HG02759 (cell line): ENCODE measurements around the gene GALNT11.
"Not testable (repeated sequence)": the region's sequence is repeated elsewhere in the genome, so short reads cannot be mapped to it uniquely, and the experiment has no call there.

Experiments used
- ATAC-seq: cut with Tn5 transposase; IDR thresholded peaks from one replicate; pipeline ENCODE4 v1.9.1; 2021; ENCODE audit warnings: mild to moderate bottlenecking, moderate library complexity; ENCODE audit not compliant: unreplicated experiment

GALNT11 gene

DNA sequence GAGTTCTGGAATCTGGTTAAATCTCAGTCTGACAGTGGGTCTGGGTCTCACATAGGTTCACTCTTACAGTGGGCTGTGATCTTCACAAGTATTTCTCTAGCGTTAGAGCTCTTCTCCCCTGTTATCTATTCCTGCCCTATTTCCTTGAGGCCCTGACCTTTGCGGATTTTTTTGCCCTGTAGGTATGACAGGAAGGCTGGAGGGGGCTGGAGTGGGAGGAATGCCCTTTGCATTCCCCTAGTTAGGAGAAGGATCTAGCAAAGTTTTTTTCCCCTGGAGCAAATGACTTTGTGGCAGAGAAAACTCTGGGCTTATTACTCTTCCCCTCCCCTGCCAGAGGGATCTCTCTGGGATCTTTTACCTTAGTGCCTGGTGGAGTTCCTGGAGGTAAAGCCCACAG, 49.2 kb downstream of the GALNT11 start:
- no peak for ATAC-seq

DNA sequence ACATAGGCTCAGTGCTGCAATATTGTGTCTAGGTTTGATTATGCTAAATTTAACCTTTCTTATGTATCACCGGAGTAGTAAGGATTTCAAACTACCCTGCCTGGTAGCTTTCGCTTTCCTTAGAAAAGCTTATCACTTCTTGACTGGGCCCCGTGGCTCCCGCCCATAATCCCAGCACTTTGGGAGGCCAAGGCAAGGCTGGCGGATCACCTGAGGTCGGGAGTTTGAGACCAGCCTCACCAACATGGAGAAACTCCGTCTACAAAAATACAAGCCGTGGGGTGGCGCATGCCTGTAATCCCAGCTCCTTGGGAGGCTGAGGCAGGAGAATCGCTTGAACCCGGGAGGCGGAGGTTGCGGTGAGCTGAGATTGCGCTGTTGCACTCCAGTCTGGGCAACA, 49.9 kb downstream of the GALNT11 start:
- ATAC-seq = not testable (repeated sequence)

DNA sequence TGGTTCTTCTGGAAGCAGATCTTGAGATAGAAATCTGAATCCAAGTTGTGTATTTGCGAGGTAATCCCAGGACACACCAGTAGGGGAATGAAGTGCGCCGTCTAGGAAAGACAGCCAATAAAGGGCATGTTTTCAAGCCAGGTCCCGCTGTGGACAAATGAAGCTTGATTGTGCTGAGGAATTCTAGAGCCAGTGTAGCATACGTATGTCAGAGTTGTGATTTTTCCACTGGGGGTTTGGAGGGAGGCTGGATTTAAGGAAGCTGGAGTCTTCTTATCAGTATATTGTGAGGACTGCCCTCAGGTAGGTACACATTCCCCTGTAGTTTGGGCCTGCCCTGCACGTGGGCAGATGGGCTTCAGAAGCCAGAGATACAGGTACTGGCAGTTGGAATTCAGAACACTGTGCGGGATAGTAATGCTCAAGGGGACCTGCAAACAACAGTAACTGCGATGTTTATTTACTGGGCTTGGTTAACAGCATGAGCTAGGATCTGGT, 50.9 kb downstream of the GALNT11 start:
- ATAC-seq = no peak

DNA sequence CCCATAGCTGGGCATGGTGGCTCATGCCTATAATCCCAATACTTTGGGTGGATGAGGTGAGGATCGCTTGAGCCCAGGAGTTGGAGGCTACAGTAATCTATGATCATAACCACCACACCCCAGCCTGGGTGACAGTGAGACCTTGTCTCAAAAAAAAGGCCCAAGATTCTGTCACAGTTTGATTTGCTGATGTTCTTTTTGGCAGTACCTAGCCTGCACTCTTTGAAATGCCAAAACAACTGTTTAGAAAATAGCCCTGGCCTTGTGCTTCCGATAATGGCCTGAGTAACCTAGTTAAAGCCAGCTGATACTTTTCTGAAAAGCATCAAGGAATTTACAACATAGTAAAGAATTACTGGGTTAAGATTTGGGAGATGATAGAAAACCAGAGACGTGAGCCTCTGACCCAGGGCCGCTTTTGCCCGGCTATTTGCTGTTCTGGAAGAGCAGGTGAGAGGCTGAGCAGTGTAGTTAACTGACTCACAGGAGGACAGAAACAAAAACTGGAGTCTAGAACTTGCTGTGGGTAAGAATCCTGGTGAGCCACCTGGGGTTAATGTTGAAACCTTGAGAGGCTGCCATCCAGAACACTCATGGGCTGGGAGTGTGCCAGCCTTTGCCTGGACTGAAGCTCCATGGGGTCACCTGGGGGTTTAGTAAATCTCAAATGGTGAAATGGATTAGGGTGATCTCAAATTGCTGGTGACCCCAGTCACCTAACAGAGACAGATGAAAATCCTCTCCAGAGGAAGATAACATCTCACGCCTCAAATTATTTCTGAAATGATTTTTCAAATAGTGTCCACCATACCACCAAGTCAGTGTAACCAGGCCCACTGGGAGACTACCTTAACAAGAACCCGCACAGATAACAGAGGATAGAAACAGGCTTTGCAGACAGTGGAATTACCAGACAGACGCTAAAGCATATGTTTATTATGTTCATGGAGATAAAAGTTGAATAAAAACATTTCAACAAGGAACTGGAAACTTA, 51.8 kb downstream of the GALNT11 start:
- no peak for ATAC-seq

DNA sequence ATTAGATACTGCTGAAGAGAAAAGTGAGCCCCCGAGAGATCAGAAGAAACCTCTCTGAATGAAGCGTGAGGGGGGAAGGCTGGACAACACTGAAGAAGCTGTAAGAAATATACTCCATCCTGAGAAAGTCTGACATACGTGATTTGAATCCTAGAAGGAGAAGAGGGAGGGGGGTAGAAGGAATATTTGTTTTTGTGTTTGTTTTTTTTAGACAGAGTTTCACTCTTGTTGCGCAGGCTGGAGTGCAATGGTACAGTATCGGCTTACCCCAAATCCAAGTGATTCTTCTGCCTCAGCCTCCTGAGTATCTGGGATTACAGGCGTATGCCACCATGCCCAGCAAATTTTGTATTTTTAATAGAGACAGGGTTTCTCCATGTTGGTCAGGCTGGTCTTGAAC, 52.6 kb downstream of the GALNT11 start:
- no peak for ATAC-seq

DNA sequence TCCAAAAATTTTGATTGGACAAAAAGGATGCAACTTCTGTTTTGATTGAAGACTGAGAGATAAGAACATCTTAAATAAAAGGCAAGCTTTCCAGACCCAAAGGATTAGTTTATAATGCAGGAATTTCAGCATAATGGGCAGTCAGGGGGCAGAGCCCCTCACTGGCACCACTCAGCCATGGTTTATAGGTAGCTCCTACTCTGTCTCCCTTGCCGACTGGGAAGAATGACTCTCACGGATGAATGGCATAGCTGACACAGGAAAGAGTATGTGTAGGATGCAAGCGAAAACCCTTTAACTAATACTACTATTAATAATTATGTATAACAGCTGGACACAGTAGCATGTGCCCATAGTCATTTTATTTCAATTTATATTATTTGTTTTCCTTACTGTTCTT, 53.3 kb downstream of the GALNT11 start:
- ATAC-seq = no peak

- ATAC-seq = no peak
Observed at GRCh38 chr7:152081088-152081487, 55.6 kb downstream of the GALNT11 start.

DNA sequence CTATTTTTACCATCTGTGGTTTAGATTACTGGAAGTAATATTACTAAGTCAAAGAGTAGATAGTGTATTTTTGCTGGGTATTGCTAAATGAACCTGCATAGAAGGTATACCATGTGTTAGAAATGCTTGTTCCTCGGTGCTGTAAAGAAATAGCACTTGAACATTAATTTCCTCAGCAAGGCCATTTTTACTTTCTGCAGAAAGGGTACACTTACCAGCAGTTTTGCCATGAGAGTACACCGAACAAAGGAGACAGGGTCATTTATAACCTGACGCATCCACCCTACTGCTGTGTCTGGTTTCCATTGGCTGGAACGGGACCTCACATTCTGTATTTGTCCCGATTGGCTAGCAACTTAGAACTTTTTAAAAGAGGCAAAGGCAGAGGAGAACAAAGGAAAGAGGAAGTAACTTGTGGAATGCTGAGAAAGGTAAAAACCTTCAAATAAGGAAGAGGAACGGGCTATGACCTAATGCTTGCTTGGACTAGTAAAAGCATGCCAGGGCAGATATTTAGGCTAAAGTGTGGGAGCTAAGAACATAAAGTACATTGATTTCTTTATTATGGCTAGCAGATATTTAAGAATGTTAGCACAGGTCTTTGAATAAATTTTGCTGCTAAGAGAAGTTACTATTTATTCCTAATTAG, 56.7 kb downstream of the GALNT11 start:
- ATAC-seq = not testable (repeated sequence)

GRCh38 chr7:152085131-152085530, 59.7 kb downstream of the GALNT11 start:
- ATAC-seq = no peak

DNA sequence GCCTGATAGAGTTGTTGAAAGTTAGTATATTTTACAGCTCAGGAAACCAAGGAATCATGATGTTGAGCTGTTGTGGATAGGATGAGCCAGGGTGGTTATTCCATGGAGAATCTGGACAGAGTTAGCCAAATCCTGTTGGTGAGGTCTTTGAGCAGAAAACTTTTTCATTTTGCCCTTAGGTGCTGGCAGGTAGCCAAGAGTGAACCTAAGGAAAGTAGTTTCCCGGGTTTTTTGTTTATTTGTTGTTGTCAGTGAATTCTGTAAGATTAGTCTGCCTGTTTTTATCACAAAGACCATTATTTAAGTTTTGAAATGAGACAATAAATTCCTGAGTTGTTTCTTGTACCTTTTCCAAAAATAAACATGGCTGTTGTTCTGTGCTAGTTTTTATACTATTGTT, 61.0 kb downstream of the GALNT11 start:
- ATAC-seq = no peak

DNA sequence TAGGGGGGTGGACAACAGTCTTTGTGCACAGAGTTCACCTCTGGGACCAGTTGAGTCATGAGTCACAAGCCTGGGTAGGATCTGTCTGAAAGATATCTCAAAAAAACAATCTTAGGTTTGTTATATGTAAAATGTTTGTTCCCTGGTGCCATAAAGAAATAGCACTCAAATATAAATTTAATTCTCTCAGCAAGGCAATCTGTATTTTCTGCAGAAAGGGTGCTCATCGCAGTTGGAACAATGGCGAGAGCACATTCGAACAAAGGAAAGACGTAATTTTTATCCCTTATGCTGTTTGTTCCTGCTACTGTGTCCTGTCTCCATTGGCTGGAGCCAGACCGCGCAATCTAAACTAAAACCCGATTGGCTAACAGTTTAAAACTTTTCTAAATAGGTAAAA, 63.7 kb downstream of the GALNT11 start:
- no peak for ATAC-seq

DNA sequence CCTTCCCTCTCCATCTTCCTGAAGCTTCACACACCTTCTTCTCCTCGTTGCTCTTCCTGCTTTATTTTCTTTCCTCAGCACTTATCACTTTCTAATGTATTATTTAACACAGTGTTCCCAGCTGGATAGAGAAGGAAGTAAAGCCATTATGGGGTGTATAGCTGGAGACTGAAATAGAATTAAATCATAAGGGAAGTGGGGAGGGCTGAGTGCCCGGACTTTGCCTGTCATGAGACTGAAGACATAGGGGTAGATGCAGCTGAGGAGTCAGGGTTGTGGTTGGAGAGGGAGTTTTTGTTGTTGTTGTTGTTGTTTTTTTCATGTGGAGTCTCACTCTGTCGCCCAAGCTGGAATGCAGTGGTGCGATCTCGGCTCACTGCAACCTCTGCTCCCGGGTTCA, 65.3 kb downstream of the GALNT11 start:
- ATAC-seq = no peak

DNA sequence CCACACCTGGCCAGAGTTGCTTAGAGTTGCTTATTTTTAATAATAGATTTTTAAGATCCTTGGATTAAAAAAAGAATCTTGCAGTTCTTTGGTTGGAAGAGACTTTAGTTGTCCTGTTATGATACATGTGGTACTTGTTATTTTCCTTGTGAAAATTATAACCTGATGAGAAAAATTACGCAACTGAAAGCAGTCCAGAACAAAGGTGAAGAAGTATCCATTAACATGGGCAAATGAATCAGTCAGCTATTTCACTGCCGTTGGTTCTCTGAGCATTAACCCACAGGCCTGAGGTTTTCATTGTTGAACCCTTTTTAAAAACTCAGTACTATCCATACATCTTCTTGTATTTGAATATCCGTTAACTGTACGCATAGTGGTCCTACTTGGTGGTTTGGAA, 68.2 kb downstream of the GALNT11 start:
- ATAC-seq = no peak

DNA sequence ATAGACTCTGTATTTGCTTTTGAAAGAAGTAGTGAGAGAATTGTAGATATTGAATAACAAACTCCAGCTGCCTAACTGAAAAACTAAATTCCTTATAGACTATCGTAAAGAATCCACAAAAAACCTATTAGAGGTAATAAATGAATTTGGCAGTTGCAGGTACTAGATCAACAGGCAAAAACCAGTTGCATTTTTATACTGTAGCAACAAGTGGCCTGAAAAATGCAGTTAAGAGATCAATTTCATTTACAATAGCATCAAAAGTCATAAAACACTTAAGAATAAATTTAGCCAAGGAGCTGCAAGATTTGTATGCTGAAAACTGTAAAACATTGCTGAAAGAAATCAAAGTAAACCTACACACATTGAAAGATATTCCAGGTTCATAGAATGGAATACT, 70.3 kb downstream of the GALNT11 start:
- no peak for ATAC-seq

GRCh38 chr7:152097330-152097729, 71.9 kb downstream of the GALNT11 start:
- no peak for ATAC-seq

DNA sequence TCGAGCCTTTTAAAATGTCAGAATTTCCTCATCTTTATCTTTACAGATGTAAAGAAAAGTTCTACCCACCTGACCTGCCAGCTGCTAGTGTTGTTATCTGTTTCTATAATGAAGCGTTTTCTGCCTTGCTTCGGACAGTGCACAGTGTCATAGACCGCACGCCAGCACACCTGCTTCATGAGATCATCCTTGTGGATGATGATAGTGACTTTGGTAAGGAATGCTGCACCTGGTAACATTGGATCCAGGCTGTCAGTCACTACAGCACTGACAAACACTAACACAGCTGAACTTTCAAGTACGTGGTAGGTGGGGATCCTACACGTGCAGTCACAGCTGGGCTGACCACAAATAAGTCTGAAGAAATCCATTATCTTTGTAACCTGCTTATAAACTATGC, 77.6 kb downstream of the GALNT11 start:
- no peak for ATAC-seq

DNA sequence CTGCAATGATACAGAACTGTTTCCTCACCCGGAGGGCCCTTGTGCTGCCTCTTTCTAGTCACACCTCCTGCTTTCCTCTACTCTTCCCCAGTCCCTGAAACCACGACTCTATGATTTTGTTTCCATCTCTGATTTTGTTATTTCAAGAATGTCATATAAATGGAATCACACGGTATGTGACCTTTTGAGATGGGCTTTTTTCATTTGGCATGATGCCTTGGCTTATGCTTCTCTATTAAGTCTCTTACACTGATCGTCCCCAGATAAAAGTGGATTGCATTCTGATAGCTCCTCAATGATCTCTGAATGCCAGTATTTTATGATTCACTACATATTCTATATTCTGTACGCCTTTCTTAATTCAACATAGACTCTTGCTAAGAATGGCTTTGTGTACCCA, 78.2 kb downstream of the GALNT11 start:
- ATAC-seq = no peak

- ATAC-seq = no peak
Observed at GRCh38 chr7:152105205-152105604, 79.7 kb downstream of the GALNT11 start.

GRCh38 chr7:152106990-152107389, 81.5 kb downstream of the GALNT11 start:
- no peak for ATAC-seq

GRCh38 chr7:152107945-152108344, 82.5 kb downstream of the GALNT11 start:
- ATAC-seq = no peak

DNA sequence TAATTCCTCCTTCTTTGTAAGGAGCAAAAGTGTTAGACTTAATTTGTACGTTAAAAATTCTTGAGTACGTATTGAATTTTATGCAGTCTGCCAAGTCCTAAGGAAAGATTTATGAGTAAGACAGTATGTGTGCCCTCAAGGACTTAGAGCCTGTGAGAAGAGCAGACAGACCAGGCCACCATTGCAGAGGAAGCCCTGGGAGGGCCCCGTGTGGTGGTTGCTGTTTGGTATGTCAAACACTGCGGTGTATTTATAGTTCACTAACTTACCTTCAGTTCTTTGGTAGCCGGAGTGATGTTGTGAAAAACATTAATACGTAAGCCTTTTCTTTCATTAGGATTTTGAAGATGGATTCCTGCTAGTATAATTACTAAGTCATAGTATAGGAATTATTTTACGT, 82.9 kb downstream of the GALNT11 start:
- no peak for ATAC-seq

GRCh38 chr7:152112829-152113228, 87.4 kb downstream of the GALNT11 start:
- no peak for ATAC-seq
